22Rv1 (cell line): ENCODE measurements around the gene SLC43A1.
A peak's percentile ranks its signal among the peaks of the same experiment; 100 is the strongest.

Source experiments
- H3K27ac ChIP-seq: fragments of 450-650 bp; 2 replicates; pipeline ENCODE4 v1.5.1; 2017
- CTCF ChIP-seq: fragments of 450-650 bp; IDR thresholded peaks from 2 replicates; pipeline ENCODE4 v1.5.1; 2017; ENCODE audit warnings: mild to moderate bottlenecking
- ZFX ChIP-seq: fragments of 450-650 bp; IDR thresholded peaks from 2 replicates; pipeline ENCODE4 v1.6.1; 2017; ENCODE audit warnings: antibody characterized with exemption, borderline replicate concordance

Gene SLC43A1

GRCh38 chr11:57463671-57464538, 51.6 kb downstream of the SLC43A1 start:
- TF ChIP-seq CTCF (no peak), ZFX (no peak)
- no peak overlapping the region for H3K27ac ChIP-seq

- no peak for TF ChIP-seq ZFX
- TF ChIP-seq CTCF: no peak
- no peak overlapping the region for H3K27ac ChIP-seq
Observed at GRCh38 chr11:57462597-57462996, 52.9 kb downstream of the SLC43A1 start.

GRCh38 chr11:57461841-57462489, 53.5 kb downstream of the SLC43A1 start:
- TF ChIP-seq ZFX: no peak
- TF ChIP-seq CTCF: no peak
- no peak overlapping the region for H3K27ac ChIP-seq

- no peak overlapping the region for H3K27ac ChIP-seq
- TF ChIP-seq ZFX: no peak
- no peak for TF ChIP-seq CTCF
Observed at GRCh38 chr11:57460758-57461749, 54.4 kb downstream of the SLC43A1 start.

GRCh38 chr11:57460022-57460757, 55.3 kb downstream of the SLC43A1 start, which contains the start of gene RTN4RL2:
RTN4RL2 (plus strand) TSS chr11:57460528; CDS start chr11:57460866, 338 bp downstream.
- no peak within 1 kb of the TSS for H3K27ac ChIP-seq
- no peak for TF ChIP-seq ZFX
- TF ChIP-seq CTCF: peak; percentile 62
